Fibroblast of the aortic adventitia (primary cell): ENCODE data around the gene MYBBP1A. TPM values are rescaled to one million over a fixed set of nuclear protein-coding genes. Genes with fewer than 3 reads are reported as not detected.

ENCODE experiments used
- DNase-seq: peaks from one replicate; pipeline ENCODE4 v3.0.0-alpha.2; 2010; ENCODE audit warnings: low read depth
- H3K4me3 ChIP-seq: 2 replicates; pipeline ENCODE4 v1.5.1; 2011; ENCODE audit warnings: low read depth, mild to moderate bottlenecking, control low read depth, low read length, moderate library complexity
- CTCF ChIP-seq: IDR thresholded peaks from 2 replicates; pipeline ENCODE4 v1.5.1; 2011; ENCODE audit warnings: mild to moderate bottlenecking, low read length, control low read depth, inconsistent platforms; ENCODE audit not compliant: insufficient read depth
- total RNA-seq: library from RNA; depleted of rRNA; stranded (reverse); fragments of >200 nt; gene quantifications from 2 replicates; pipeline ENCODE4 v1.2.3, GENCODE V29; 2012; ENCODE audit warnings: low replicate concordance

The MYBBP1A gene
- total RNA-seq, 1 donor: 51.0 TPM

- no peak overlapping the region for H3K4me3 ChIP-seq
- no peak for TF ChIP-seq CTCF
- DNase-seq: no peak
These were observed 18.9 kb downstream of the MYBBP1A start for GRCh38 chr17:4536259-4536741.

DNA sequence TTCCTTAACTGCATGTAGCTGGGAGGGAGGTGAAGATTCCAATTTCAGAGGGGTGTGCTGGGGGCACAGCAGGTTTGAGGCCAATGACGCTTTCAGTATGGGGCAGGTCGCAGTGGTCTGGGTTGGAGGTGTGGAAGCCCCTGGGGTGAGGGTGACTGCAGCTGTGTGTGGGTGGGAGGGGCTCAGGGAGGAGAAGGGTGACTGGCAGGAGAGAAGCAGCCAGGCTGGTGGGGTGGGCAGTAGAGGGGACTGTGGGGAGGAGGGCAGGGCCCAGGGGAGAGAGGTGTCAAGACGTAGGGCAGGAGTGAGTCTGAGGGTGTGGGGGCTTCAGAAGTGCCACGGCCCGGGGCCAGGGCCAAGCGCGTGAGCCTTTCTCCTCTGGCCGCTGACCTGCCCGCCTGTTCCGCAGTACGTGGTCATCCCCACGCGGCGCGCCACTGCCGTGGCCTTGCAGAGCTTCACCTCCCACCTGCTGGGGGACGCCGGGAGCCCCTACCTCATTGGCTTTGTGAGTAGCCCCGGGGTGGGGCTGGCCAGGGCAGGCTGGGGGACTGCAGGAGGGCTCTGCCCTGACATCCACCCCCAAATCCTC is 19.4 kb downstream of the MYBBP1A start:
- no peak for TF ChIP-seq CTCF

GRCh38 chr17:4534928-4535666 is 20.1 kb downstream of the MYBBP1A start:
- no peak for DNase-seq
- H3K4me3 ChIP-seq: no peak overlapping the region
- TF ChIP-seq CTCF: no peak

More for the DNA sequence above, 19.4 kb downstream of the MYBBP1A start:
- no peak overlapping the region for H3K4me3 ChIP-seq
- no peak for DNase-seq

GRCh38 chr17:4534515-4534914 is 20.7 kb downstream of the MYBBP1A start:
- no peak for TF ChIP-seq CTCF
- no peak for DNase-seq
- H3K4me3 ChIP-seq: no peak overlapping the region

GRCh38 chr17:4533523-4534504 is 21.4 kb downstream of the MYBBP1A start:
- no peak for TF ChIP-seq CTCF
- no peak for DNase-seq
- no peak overlapping the region for H3K4me3 ChIP-seq

GRCh38 chr17:4532860-4533522 is 22.2 kb downstream of the MYBBP1A start:
- no peak overlapping the region for H3K4me3 ChIP-seq
- DNase-seq: no peak
- TF ChIP-seq CTCF: no peak
